ENCODE measurements around the gene PRR23E. TPM values are rescaled to one million over a fixed set of nuclear protein-coding genes. Genes with fewer than 3 reads are reported as not detected.

PRR23E gene
- total and polyA plus RNA-seq, 2 donors (not counting 3 experiments of a cell fraction or from before 2014, with no cell fraction given) = not detected

DNA sequence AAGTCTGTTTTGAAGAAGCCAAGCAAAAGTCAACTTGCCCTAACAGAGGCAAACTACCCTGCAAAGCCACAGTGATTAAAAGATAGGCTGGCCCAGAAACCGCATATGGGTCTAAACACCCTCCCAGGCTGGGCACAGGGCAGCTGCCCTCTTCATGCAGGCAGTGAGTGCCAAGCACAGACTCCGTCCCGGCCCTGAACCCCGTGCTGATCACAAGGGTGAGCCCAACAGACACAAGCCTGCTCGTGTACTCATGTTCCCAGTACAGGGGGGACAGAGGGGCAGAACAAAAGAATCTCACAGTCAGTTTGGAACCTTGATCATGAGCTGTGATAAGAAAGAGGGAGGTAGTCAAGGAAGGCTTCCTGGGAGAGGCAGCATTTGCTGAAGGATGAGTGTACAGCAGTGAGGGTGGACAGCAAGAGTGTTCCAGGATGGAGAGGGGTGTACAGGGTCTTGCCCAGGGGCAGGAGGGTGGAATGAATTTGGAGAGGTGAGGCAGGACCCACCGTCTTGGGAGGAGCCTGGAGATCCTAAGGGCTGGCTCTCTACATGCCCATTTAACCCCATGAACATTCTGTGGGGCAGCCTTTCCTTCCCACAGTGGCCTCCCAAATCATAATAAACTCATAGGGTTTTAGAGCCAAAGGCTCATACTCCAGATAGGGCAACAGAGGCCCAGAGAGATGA, 43.2 kb upstream of the PRR23E start:
- no peak for TF ChIP-seq CTCF (IDR thresholded peaks at IDR 0.05; ENCODE audit: extremely low read depth in 1 of 2, insufficient read depth in 1 of 2, low read depth in 1 of 2, low read length in 2 of 2)
- no peak for TF ChIP-seq FOS (IDR thresholded peaks at IDR 0.05; ENCODE audit: borderline replicate concordance, insufficient read depth, low read length)
- no peak for TF ChIP-seq POLR2A (IDR thresholded peaks at IDR 0.05; ENCODE audit: low read depth, low read length)
- TF ChIP-seq JUN (IDR thresholded peaks at IDR 0.05; ENCODE audit: borderline replicate concordance, insufficient read depth, insufficient read length, low read depth) = no peak
- no peak for TF ChIP-seq POLR2AphosphoS5 (IDR thresholded peaks at IDR 0.05; ENCODE audit: insufficient read depth, low read depth, low read length)
- TF ChIP-seq MYC (IDR thresholded peaks at IDR 0.05; ENCODE audit: low read depth, low read length) = no peak
- no peak for TF ChIP-seq EZH2 (IDR thresholded peaks at IDR 0.05; ENCODE audit: borderline replicate concordance, low read depth, low read length, severe bottlenecking)
- TF ChIP-seq GATA2 (IDR thresholded peaks at IDR 0.05; ENCODE audit: insufficient read depth, insufficient read length, low read depth, low read length) = no peak
- TF ChIP-seq, protein P1, sequence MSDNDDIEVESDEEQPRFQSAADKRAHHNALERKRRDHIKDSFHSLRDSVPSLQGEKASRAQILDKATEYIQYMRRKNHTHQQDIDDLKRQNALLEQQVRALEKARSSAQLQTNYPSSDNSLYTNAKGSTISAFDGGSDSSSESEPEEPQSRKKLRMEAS (IDR thresholded peaks at IDR 0.05; ENCODE audit: insufficient read depth, insufficient read length) = no peak
- intact Hi-C loops (cut with micrococcal nuclease) (no loop called here), dilution Hi-C loops (cut with MboI; ENCODE audit: extremely low pct_ligation_motif_present, low sequenced_read_pairs) (no loop called here)
- DNase-seq (ENCODE audit: low read depth, low spot score) (no peak), FAIRE-seq (no peak)
- Histone ChIP-seq H3K4me3 (replicated peaks in 1 of 3; ENCODE audit: insufficient read depth in 1 of 3, low read depth in 1 of 3, low read length in 3 of 3) (no peak overlapping the region), H3K9me3 (replicated peaks; ENCODE audit: control insufficient read depth, insufficient read depth, low read length) (no peaks in the 10 kb centered on the region), H3K79me2 (ENCODE audit: control insufficient read depth, insufficient read depth, low read length) (no peaks in the 10 kb centered on the region), H3K9me1 (replicated peaks; ENCODE audit: control insufficient read depth, extremely low read depth, insufficient read depth, low read length) (no peaks in the 10 kb centered on the region), H3K4me2 (ENCODE audit: insufficient read depth, low read length) (no peak overlapping the region), H2AFZ (ENCODE audit: low read depth, low read length) (no peak overlapping the region), H3K36me3 (ENCODE audit: control insufficient read depth in 2 of 2, extremely low read depth in 1 of 2, insufficient read depth in 2 of 2, low read length in 2 of 2) (no peaks in the 10 kb centered on the region), H4K20me1 (replicated peaks; ENCODE audit: control insufficient read depth, extremely low read depth, insufficient read depth, low read length) (no peaks in the 10 kb centered on the region), H3K9ac (replicated peaks; ENCODE audit: extremely low read depth, insufficient read depth, low read length) (no peak overlapping the region), H3K27me3 (ENCODE audit: control insufficient read depth in 2 of 2, insufficient read depth in 2 of 2, low read length in 2 of 2) (no peaks in the 10 kb centered on the region), H3K4me1 (ENCODE audit: control insufficient read depth, extremely low read depth, insufficient read depth, low read length) (no peaks in the 10 kb centered on the region), H3K27ac (ENCODE audit: insufficient read depth, low read depth, low read length) (no peak overlapping the region)
- POLR2A ChIA-PET = no interaction called here
- CTCF ChIA-PET = no interaction called here
- BruUV-seq (replicated peaks) = no TSS peak

Measured in endothelial cell of umbilical vein (primary cell).